ENCODE measurements around the gene GULP1.
"Not testable (repeated sequence)": the region's sequence is repeated elsewhere in the genome, so short reads cannot be mapped to it uniquely, and the experiment has no call there.

GULP1 gene

DNA sequence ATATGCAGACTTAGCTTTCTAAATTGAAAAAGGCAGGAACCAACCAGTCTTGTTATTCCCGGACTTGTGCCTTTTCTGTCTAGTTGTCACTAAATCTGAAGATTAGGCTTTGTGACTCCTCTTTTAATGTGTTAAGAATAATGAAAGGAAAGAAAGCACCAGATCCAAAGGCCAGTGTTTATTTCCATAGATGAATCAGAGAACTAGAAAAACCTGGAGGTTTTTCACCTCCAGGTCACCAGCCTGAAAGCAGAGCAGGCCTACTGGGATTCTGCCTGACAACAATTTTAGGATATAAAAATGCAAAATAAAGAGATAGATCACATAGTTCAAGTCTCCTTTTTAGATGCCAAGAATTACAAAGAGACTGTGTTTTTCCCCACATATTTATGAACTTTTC is 160.4 kb downstream of the GULP1 start:
- DNase-seq (ENCODE audit: low read depth in 1 of 2, low spot score in 1 of 2), result no peak
- no peak overlapping the region for H3K27ac ChIP-seq (replicated peaks)
- no peak overlapping the region for H3K4me3 ChIP-seq (replicated peaks; ENCODE audit: insufficient read depth, low read length)

GRCh38 chr2:188456114-188456909 is 164.6 kb downstream of the GULP1 start:
- Histone ChIP-seq H3K27ac (replicated peaks) (no peak overlapping the region), H3K4me3 (replicated peaks; ENCODE audit: insufficient read depth, low read length) (no peak overlapping the region), H3K27me3 (ENCODE audit: insufficient read depth, poor library complexity, severe bottlenecking) (no peaks in the 10 kb centered on the region)
- DNase-seq (ENCODE audit: low read depth in 1 of 2, low spot score in 1 of 2), result no peak
- no peak for TF ChIP-seq POLR2AphosphoS5 (IDR thresholded peaks at IDR 0.05; ENCODE audit: low read depth)
- no peak for TF ChIP-seq GABPA (IDR thresholded peaks at IDR 0.05; ENCODE audit: low read depth)
- no peak for TF ChIP-seq SPI1 (IDR thresholded peaks at IDR 0.05; ENCODE audit: borderline replicate concordance, low read depth)
- TF ChIP-seq CTCF (IDR thresholded peaks at IDR 0.05; ENCODE audit: insufficient read depth, low read length), result no peak
- TF ChIP-seq REST (IDR thresholded peaks at IDR 0.05; ENCODE audit: insufficient replicate concordance, low read depth), result no peak

More for the DNA sequence above, 160.4 kb downstream of the GULP1 start:
- TF ChIP-seq REST (IDR thresholded peaks at IDR 0.05; ENCODE audit: insufficient replicate concordance, low read depth), result no peak
- no peak for TF ChIP-seq POLR2AphosphoS5 (IDR thresholded peaks at IDR 0.05; ENCODE audit: low read depth)
- no peak for TF ChIP-seq GABPA (IDR thresholded peaks at IDR 0.05; ENCODE audit: low read depth)
- TF ChIP-seq CTCF (IDR thresholded peaks at IDR 0.05; ENCODE audit: insufficient read depth, low read length), result no peak
- TF ChIP-seq SPI1 (IDR thresholded peaks at IDR 0.05; ENCODE audit: borderline replicate concordance, low read depth), result no peak
- no peaks in the 10 kb centered on the region for H3K27me3 ChIP-seq (ENCODE audit: insufficient read depth, poor library complexity, severe bottlenecking)

DNA sequence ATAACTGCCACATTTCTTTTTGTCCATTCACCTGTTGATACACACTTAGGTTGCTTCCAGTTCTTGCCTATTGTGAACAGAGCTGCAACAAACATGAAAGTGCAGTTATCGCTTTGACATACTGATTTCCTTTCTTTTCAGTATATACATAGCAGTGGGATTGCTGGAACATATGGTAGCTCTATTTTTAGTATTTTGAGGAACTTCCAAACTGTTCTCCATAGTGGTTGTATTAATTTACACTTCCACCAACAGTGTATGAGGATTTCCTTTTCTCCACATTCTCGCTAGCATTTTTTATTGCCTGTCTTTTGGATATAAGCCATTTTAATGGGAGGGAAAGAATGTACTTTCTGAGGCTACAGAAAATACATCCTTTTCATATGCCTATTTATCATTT is 167.4 kb downstream of the GULP1 start:
- DNase-seq (ENCODE audit: low read depth in 1 of 2, low spot score in 1 of 2), result no peak
- Histone ChIP-seq H3K4me3 (replicated peaks; ENCODE audit: insufficient read depth, low read length) (no peak overlapping the region), H3K27ac (replicated peaks) (no peak overlapping the region), H3K27me3 (ENCODE audit: insufficient read depth, poor library complexity, severe bottlenecking) (no peaks in the 10 kb centered on the region)
- no peak for TF ChIP-seq SPI1 (IDR thresholded peaks at IDR 0.05; ENCODE audit: borderline replicate concordance, low read depth)

DNA sequence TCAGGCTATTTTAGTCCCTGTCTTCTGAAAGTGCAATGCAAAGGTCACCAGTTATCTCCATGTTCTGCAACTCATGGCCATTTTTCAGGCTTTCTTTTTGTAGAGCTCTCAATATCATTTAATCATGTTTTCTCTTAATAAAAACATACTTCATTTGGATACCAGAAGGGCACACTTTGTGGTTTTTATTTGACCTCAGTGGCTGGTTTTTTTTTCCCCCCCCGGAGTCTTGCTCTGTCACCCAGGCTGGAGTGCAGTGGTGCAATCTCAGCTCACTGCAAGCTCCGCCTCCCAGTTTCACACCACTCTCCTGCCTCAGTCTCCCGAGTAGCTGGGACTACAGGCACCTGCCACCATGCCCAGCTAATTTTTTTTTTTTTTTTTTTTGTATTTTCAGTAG is 174.4 kb downstream of the GULP1 start:
- not testable (repeated sequence) for H3K27ac ChIP-seq (replicated peaks); H3K27me3 ChIP-seq (ENCODE audit: insufficient read depth, poor library complexity, severe bottlenecking); DNase-seq (ENCODE audit: low read depth in 1 of 2, low spot score in 1 of 2); H3K4me3 ChIP-seq (replicated peaks; ENCODE audit: insufficient read depth, low read length)

GRCh38 chr2:188466761-188467160 is 175.1 kb downstream of the GULP1 start:
- TF ChIP-seq CTCF (IDR thresholded peaks at IDR 0.05; ENCODE audit: insufficient read depth, low read length), result no peak
- TF ChIP-seq POLR2AphosphoS5 (IDR thresholded peaks at IDR 0.05; ENCODE audit: low read depth), result no peak
- no peak for TF ChIP-seq REST (IDR thresholded peaks at IDR 0.05; ENCODE audit: insufficient replicate concordance, low read depth)
- TF ChIP-seq GABPA (IDR thresholded peaks at IDR 0.05; ENCODE audit: low read depth), result no peak
- TF ChIP-seq SPI1 (IDR thresholded peaks at IDR 0.05; ENCODE audit: borderline replicate concordance, low read depth), result no peak
- Histone ChIP-seq H3K4me3 (replicated peaks; ENCODE audit: insufficient read depth, low read length) (no peak overlapping the region), H3K27ac (replicated peaks) (no peak overlapping the region), H3K27me3 (ENCODE audit: insufficient read depth, poor library complexity, severe bottlenecking) (no peaks in the 10 kb centered on the region)
- DNase-seq (ENCODE audit: low read depth in 1 of 2, low spot score in 1 of 2), result no peak
